GM18498 (cell line): ENCODE results near the gene SH3BP1.

ENCODE experiments used
- ATAC-seq: cut with Tn5 transposase; IDR thresholded peaks from one replicate; pipeline ENCODE4 v1.9.1; 2021; ENCODE audit warnings: mild to moderate bottlenecking, moderate library complexity; ENCODE audit not compliant: unreplicated experiment

SH3BP1 gene

GRCh38 chr22:37632174-37633088, 7.0 kb upstream of the SH3BP1 start:
- peak; percentile 8 for ATAC-seq

- peak; percentile 55 for ATAC-seq
Observed at GRCh38 chr22:37633089-37633624, 6.3 kb upstream of the SH3BP1 start.

- peak; percentile 53 for ATAC-seq
Observed at GRCh38 chr22:37633625-37634416, 5.6 kb upstream of the SH3BP1 start.

GRCh38 chr22:37634417-37634924, 5.0 kb upstream of the SH3BP1 start:
- no peak for ATAC-seq

- no peak for ATAC-seq
Observed at GRCh38 chr22:37635157-37635556, 4.3 kb upstream of the SH3BP1 start.

- ATAC-seq, result no peak
Observed at GRCh38 chr22:37636186-37636948, 3.1 kb upstream of the SH3BP1 start.

- ATAC-seq, result no peak
Observed at GRCh38 chr22:37636949-37637273, 2.6 kb upstream of the SH3BP1 start.

GRCh38 chr22:37638391-37639069, 939 bp upstream of the SH3BP1 start:
- no peak for ATAC-seq

GRCh38 chr22:37639771-37640590, 512 bp downstream of the SH3BP1 start:
- ATAC-seq, result no peak

- no peak for ATAC-seq
Observed at GRCh38 chr22:37640591-37641560, 1.4 kb downstream of the SH3BP1 start.

- ATAC-seq, result no peak
Observed at GRCh38 chr22:37641561-37641949, 2.1 kb downstream of the SH3BP1 start.

GRCh38 chr22:37643225-37643847, 3.9 kb downstream of the SH3BP1 start:
- no peak for ATAC-seq

GRCh38 chr22:37647317-37647716, 7.8 kb downstream of the SH3BP1 start:
- no peak for ATAC-seq

GRCh38 chr22:37647928-37648327, 8.5 kb downstream of the SH3BP1 start:
- no peak for ATAC-seq

- ATAC-seq, result no peak
Observed at GRCh38 chr22:37650463-37651136, 11.1 kb downstream of the SH3BP1 start.

GRCh38 chr22:37654563-37655251, 15.2 kb downstream of the SH3BP1 start:
- no peak for ATAC-seq

- ATAC-seq, result no peak
Observed at GRCh38 chr22:37655252-37655563, 15.7 kb downstream of the SH3BP1 start.
